ENCODE data around the gene RNF213.

- no peak for TF ChIP-seq CTCF (tag by site-specific recombination; IDR thresholded peaks at IDR 0.05)
- no peak for TF ChIP-seq ZNF404 (tag by site-specific recombination; IDR thresholded peaks at IDR 0.05)
- no peak for TF ChIP-seq ZNF529 (tag by site-specific recombination; IDR thresholded peaks at IDR 0.05; ENCODE audit: insufficient replicate concordance)
- no peak for TF ChIP-seq BCL11B (tag by site-specific recombination; IDR thresholded peaks at IDR 0.05; ENCODE audit: low read depth)
- no peak for TF ChIP-seq ZNF692 (tag by site-specific recombination; IDR thresholded peaks at IDR 0.05)
- TF ChIP-seq GFI1B (tag by site-specific recombination; IDR thresholded peaks at IDR 0.05): no peak
- no peak for TF ChIP-seq ZNF416 (tag by site-specific recombination; IDR thresholded peaks at IDR 0.05)
- TF ChIP-seq ZNF354C (tag by site-specific recombination; IDR thresholded peaks at IDR 0.05; ENCODE audit: borderline replicate concordance, low read depth): no peak
- no peak for TF ChIP-seq ZNF138 (tag by site-specific recombination; IDR thresholded peaks at IDR 0.05; ENCODE audit: borderline replicate concordance)
- TF ChIP-seq PRDM6 (tag by site-specific recombination; IDR thresholded peaks at IDR 0.05): no peak
- no peak for TF ChIP-seq TSHZ1 (tag by site-specific recombination; IDR thresholded peaks at IDR 0.05; ENCODE audit: borderline replicate concordance)
- no peak for TF ChIP-seq YY1 (tag by site-specific recombination; IDR thresholded peaks at IDR 0.05)
- no peak for TF ChIP-seq BCL11A (tag by site-specific recombination; IDR thresholded peaks at IDR 0.05; ENCODE audit: low read depth)
Observed at GRCh38 chr17:80442323-80442659, 181.6 kb downstream of the RNF213 start.

Measured in HEK293 (cell line).